GM10847 (cell line): ENCODE data around the gene MAP2K6.

Source experiments
- POLR2A ChIP-seq: IDR thresholded peaks from 2 replicates; pipeline ENCODE4 v1.6.1; 2011; ENCODE audit not compliant: insufficient read length; ENCODE audit errors: extremely low read depth

The MAP2K6 gene

GRCh38 chr17:69414408-69415274 is at the start of gene MAP2K6:
TSS of gene MAP2K6 (plus strand) at chr17:69414697. CDS start at chr17:69414985, 288 bp downstream.
- no peak for TF ChIP-seq POLR2A

- no peak for TF ChIP-seq POLR2A
Measured at GRCh38 chr17:69367298-69367697, 47.2 kb upstream of the MAP2K6 start.

DNA sequence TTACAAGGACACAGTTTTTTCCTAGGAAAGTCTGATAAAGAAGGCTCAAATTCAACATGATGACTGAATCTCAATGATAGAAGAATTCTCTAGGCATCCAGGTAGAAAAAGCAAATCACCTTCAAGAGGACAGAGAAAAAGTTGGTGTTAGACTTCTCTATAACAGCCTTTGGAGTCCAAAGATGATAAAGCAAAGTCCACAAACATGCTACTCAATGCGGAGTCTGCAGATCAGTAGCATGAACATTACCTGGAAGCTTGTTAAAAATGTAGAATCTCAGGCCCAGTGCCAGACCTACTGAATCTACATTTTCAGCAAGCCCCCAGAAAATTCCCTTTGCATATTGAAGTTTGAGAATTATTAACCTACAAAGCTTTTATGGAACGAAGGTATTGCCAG is 41.4 kb upstream of the MAP2K6 start:
- no peak for TF ChIP-seq POLR2A

DNA sequence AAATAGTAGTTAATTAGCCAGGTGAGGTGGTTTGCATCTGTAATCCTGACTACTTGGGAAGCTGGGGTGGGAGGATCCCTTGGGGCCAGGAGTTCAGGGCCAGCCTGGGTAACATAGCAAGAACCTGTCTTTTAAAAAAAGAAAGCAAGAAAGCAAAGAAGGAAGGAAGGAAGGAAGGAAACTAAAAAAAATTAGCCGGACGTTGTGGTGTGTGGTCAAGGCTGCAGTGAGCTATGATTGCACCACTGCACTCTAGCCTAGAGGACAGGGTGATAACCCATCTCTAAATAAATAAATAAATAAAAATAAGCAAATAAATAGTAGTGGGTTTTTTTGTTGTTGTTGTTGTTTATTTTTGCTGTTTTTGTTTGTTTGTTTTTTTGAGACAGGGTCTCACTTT is 39.3 kb upstream of the MAP2K6 start:
- no peak for TF ChIP-seq POLR2A

GRCh38 chr17:69388822-69389442 is 25.6 kb upstream of the MAP2K6 start:
- no peak for TF ChIP-seq POLR2A

GRCh38 chr17:69390795-69391501 is 23.5 kb upstream of the MAP2K6 start:
- no peak for TF ChIP-seq POLR2A

DNA sequence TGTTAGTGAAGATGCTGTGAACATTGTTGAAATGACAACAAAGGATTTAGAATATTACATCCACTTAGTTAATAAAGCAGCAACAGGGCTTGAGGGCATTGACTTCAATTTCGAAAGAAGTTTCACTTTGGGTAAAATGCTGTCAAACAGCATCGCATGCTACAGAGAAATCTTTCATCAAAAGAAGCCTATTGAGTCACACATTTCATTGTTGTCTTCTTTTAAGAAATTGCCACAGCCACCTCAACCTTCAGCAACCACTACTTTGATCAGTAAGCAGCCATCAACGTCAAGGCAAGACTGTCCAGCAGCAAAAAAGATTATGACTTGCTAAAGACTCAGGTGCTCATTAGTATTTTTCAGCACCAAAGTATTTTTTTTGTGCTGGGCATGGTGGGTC is 13.2 kb upstream of the MAP2K6 start:
- TF ChIP-seq POLR2A: no peak

DNA sequence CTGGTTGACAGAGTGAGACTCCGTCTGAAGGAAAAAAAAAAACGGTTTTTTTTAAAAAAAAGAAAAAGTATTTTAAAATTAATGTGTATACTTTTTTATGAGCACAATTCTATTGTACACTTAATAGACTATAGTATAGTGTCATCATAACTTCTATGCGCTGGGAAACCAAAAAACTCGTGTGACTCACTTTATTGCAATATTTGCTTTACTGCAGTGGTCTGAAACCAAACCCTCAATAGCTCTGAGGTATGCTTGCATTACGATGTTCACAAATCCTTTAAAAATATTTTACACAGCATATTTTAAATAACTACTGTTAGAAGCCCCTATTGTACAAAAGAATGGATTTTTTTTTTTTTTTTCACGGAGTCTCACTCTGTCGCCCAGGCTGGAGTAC is 12.4 kb upstream of the MAP2K6 start:
- no peak for TF ChIP-seq POLR2A

DNA sequence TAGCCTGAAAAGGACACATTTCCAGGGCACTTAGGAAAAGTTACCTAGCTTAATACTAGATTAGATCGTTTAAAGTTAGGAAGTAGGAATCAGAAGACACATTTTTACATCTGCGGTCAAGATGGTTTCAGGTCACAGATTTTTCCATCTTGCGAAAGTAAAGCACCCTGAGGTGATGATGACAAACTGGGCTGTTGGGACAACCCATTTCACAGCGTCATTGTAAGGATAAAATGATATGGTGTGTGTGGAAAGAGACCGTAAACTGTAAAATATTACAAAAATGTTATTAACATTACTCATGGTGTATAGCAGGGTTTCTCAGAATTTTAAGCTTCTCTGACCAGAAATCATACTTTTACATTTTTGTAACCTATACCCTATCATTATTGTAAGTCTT is 10.1 kb upstream of the MAP2K6 start:
- no peak for TF ChIP-seq POLR2A

DNA sequence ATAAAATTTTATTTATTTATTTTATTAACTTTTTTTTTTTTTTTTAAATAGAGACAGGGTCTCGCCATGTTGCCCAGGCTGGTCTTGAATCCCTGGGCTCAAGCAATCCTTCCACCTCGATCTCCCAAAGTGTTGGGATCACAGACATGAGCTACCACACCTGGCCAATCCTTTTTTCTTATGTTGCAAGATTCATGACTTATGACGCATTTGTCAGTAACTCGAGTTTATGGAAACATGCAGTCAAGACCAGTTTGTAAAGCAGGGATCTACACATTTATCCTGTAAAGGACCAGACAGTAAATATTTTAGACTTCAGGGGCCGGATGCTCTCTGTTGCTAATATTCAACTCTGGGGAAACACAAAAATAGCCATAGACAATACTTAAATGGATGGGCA is 9.4 kb upstream of the MAP2K6 start:
- TF ChIP-seq POLR2A: no peak

- no peak for TF ChIP-seq POLR2A
Measured at GRCh38 chr17:69406941-69407340, 7.6 kb upstream of the MAP2K6 start.

DNA sequence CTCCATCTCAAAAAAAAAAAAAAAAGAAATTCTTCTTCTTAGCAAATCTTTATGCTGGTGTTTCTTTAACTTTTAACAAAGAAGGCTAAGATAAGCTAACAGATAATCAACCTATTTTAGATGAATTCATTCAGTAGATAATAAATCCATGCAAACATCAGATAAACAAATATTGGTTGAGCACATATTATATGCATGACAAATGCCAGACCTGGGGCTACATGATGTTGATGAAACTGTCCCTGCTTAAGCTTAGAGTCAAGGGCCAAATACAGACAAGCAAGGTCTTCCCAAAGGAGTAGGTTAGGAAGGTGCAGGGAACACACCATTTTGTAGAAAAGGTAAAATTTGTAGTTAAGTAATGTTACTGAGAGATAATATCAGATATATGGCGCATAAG is 6.7 kb upstream of the MAP2K6 start:
- TF ChIP-seq POLR2A: no peak

DNA sequence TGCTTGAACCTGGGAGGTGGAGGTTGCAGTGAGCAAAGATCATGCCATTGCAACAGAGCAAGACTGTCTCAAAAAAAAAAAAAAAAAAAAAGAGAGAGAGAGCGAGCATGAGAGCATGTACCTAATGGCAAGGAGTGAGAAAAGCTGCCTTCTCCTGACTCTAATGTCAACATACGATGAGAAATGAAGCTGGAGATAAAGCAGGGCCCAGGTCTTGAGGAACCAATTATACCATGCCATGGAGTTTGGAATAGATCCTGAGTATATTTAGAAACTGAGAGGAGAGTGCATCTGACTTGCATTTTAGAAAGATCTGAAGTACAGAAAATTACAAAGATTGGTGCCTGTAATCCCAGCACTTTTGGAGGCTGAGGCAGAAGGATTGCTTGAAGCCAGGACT is 3.8 kb upstream of the MAP2K6 start:
- no peak for TF ChIP-seq POLR2A

DNA sequence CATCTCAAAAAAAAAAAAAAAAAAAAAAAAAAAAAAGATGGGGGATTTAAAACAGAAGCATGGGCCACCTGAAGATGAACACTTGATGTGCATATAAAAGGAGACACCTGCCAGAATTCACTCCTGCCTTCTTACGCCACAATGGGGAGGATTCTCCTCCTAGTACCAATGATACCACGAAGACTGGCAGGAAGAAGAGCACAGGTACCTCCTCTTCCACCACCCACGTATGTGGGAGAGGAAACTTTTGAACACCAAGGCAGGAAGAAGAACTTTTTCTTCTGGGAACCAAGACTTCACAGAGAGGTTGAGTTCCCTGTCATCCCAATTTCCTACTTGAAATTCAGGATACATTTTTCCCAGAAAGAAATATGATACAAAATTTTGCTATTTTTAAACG is 2.7 kb upstream of the MAP2K6 start:
- no peak for TF ChIP-seq POLR2A

DNA sequence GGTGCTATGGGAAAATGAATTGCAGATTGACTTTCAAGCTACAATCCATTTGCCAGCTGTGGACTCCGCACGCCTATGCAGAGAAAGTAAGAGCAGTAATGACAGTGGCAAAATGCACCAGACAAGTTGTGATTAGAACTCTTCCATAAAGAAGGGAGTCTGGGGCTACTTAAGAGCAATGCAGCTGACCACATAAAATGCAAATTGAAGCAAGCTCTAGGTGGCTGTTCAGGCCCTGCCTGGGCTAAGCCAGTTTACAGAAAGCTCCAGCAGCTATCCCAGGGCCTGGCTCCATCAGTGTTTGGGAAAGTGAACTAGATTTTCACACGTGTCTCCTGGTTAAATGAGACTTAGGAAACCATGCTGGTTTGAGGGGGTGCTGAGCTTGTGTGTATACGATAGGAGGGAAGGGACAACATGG is 2.2 kb upstream of the MAP2K6 start:
- no peak for TF ChIP-seq POLR2A

- TF ChIP-seq POLR2A: no peak
Measured at GRCh38 chr17:69415431-69415830, 934 bp downstream of the MAP2K6 start.
